Measurements from ENCODE around the gene HSPB7. TPM values are rescaled to one million over a fixed set of nuclear protein-coding genes. Genes with fewer than 3 reads are reported as not detected.

Gene HSPB7
- total and polyA plus RNA-seq, 2 of the 8 experiments (the other 6 are each of a cell fraction or from before 2014, with no cell fraction given): not detected

DNA sequence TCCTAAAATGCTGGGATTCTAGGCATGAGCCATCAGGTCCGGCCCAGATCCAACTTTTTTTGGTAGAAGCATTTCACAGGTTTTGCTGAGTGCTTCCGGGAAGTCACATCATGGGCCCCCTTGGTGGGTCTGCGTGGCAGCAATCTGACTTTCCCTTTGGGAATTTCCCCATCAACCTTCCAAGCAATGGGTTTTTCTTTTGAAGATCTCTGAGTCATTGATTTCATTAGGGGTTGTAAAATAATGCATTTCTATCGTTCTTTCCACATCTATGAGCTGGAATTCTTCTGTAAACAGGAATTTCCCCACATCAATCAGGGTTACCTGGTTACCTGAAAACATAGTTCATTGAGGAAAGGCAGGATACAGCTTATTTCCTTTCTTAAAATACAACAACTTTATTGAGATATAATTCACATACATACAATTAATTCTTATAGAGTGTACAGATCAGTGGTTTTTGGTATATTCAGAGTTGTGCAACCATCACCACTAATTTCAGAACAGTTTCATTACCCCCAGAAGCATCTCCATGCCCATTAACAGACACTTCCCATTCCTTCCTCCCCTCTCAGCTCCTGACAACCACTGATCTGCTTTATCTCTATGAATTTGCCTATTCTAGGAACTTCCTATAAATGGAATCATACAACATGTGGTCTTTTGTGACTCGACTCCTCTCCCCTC, 32.1 kb downstream of the HSPB7 start (continued):
- TF ChIP-seq, protein P1, sequence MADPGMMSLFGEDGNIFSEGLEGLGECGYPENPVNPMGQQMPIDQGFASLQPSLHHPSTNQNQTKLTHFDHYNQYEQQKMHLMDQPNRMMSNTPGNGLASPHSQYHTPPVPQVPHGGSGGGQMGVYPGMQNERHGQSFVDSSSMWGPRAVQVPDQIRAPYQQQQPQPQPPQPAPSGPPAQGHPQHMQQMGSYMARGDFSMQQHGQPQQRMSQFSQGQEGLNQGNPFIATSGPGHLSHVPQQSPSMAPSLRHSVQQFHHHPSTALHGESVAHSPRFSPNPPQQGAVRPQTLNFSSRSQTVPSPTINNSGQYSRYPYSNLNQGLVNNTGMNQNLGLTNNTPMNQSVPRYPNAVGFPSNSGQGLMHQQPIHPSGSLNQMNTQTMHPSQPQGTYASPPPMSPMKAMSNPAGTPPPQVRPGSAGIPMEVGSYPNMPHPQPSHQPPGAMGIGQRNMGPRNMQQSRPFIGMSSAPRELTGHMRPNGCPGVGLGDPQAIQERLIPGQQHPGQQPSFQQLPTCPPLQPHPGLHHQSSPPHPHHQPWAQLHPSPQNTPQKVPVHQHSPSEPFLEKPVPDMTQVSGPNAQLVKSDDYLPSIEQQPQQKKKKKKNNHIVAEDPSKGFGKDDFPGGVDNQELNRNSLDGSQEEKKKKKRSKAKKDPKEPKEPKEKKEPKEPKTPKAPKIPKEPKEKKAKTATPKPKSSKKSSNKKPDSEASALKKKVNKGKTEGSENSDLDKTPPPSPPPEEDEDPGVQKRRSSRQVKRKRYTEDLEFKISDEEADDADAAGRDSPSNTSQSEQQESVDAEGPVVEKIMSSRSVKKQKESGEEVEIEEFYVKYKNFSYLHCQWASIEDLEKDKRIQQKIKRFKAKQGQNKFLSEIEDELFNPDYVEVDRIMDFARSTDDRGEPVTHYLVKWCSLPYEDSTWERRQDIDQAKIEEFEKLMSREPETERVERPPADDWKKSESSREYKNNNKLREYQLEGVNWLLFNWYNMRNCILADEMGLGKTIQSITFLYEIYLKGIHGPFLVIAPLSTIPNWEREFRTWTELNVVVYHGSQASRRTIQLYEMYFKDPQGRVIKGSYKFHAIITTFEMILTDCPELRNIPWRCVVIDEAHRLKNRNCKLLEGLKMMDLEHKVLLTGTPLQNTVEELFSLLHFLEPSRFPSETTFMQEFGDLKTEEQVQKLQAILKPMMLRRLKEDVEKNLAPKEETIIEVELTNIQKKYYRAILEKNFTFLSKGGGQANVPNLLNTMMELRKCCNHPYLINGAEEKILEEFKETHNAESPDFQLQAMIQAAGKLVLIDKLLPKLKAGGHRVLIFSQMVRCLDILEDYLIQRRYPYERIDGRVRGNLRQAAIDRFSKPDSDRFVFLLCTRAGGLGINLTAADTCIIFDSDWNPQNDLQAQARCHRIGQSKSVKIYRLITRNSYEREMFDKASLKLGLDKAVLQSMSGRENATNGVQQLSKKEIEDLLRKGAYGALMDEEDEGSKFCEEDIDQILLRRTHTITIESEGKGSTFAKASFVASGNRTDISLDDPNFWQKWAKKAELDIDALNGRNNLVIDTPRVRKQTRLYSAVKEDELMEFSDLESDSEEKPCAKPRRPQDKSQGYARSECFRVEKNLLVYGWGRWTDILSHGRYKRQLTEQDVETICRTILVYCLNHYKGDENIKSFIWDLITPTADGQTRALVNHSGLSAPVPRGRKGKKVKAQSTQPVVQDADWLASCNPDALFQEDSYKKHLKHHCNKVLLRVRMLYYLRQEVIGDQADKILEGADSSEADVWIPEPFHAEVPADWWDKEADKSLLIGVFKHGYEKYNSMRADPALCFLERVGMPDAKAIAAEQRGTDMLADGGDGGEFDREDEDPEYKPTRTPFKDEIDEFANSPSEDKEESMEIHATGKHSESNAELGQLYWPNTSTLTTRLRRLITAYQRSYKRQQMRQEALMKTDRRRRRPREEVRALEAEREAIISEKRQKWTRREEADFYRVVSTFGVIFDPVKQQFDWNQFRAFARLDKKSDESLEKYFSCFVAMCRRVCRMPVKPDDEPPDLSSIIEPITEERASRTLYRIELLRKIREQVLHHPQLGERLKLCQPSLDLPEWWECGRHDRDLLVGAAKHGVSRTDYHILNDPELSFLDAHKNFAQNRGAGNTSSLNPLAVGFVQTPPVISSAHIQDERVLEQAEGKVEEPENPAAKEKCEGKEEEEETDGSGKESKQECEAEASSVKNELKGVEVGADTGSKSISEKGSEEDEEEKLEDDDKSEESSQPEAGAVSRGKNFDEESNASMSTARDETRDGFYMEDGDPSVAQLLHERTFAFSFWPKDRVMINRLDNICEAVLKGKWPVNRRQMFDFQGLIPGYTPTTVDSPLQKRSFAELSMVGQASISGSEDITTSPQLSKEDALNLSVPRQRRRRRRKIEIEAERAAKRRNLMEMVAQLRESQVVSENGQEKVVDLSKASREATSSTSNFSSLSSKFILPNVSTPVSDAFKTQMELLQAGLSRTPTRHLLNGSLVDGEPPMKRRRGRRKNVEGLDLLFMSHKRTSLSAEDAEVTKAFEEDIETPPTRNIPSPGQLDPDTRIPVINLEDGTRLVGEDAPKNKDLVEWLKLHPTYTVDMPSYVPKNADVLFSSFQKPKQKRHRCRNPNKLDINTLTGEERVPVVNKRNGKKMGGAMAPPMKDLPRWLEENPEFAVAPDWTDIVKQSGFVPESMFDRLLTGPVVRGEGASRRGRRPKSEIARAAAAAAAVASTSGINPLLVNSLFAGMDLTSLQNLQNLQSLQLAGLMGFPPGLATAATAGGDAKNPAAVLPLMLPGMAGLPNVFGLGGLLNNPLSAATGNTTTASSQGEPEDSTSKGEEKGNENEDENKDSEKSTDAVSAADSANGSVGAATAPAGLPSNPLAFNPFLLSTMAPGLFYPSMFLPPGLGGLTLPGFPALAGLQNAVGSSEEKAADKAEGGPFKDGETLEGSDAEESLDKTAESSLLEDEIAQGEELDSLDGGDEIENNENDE (IDR thresholded peaks at IDR 0.05; ENCODE audit: insufficient replicate concordance, low read length): no peak
